SK-N-SH treated with all-trans-retinoic acid at 6 μM for 48 hours (cell line): ENCODE measurements around the gene RABGAP1L.

Experiments used
- ATAC-seq: fragments of 200-7000 bp; cut with Tn5 transposase; 3 replicates; pipeline ENCODE4 v1.9.1; 2020; ENCODE audit warnings: mild to moderate bottlenecking, moderate library complexity
- ARNTL ChIP-seq: fragments of 450-650 bp; formaldehyde crosslinking; IDR thresholded peaks from 2 replicates; pipeline ENCODE4 v1.5.0; 2020; ENCODE audit warnings: low read depth, mild to moderate bottlenecking, moderate library complexity, borderline replicate concordance
- BACH2 ChIP-seq: fragments of 250-450 bp; sonication (Bioruptor Pico); IDR thresholded peaks from 2 replicates; pipeline ENCODE4 v1.9.0; 2021; ENCODE audit warnings: mild to moderate bottlenecking, borderline replicate concordance
- CSDC2 ChIP-seq: fragments of 250-450 bp; sonication (Bioruptor Pico); IDR thresholded peaks from 2 replicates; pipeline ENCODE4 v1.5.0; 2020; ENCODE audit warnings: mild to moderate bottlenecking, moderate library complexity
- ESRRG ChIP-seq: fragments of 250-450 bp; sonication (Bioruptor Pico); IDR thresholded peaks from 2 replicates; pipeline ENCODE4 v1.6.1; 2021; ENCODE audit warnings: mild to moderate bottlenecking
- GLIS3 ChIP-seq: fragments of 250-450 bp; sonication (Bioruptor Pico); IDR thresholded peaks from 2 replicates; pipeline ENCODE4 v1.5.0; 2020; ENCODE audit warnings: mild to moderate bottlenecking, moderate library complexity
- ISL1 ChIP-seq: fragments of 250-450 bp; sonication (Bioruptor Pico); IDR thresholded peaks from 2 replicates; pipeline ENCODE4 v2.1.2; 2022; ENCODE audit warnings: mild to moderate bottlenecking, moderate library complexity
- OSR1 ChIP-seq: fragments of 250-450 bp; sonication (Bioruptor Pico); IDR thresholded peaks from 2 replicates; pipeline ENCODE4 v1.8.0; 2022; ENCODE audit warnings: moderate library complexity, mild to moderate bottlenecking, inconsistent platforms
- PPARA ChIP-seq: fragments of 250-450 bp; sonication (Bioruptor Pico); IDR thresholded peaks from 2 replicates; pipeline ENCODE4 v1.5.0; 2020; ENCODE audit warnings: mild to moderate bottlenecking, borderline replicate concordance
- RARB ChIP-seq: fragments of 250-450 bp; sonication (Bioruptor Pico); IDR thresholded peaks from 2 replicates; pipeline ENCODE4 v1.8.0; 2021; ENCODE audit warnings: mild to moderate bottlenecking, moderate library complexity
- SNAI2 ChIP-seq: fragments of 250-450 bp; sonication (Bioruptor Pico); IDR thresholded peaks from 2 replicates; pipeline ENCODE4 v1.5.0; 2020; ENCODE audit warnings: mild to moderate bottlenecking, moderate library complexity
- TCF4 ChIP-seq: fragments of 250-450 bp; sonication (Bioruptor Pico); IDR thresholded peaks from 2 replicates; pipeline ENCODE4 v1.8.0; 2021; ENCODE audit warnings: mild to moderate bottlenecking, moderate library complexity, borderline replicate concordance
- TOX ChIP-seq: fragments of 250-450 bp; sonication (Bioruptor Pico); IDR thresholded peaks from 2 replicates; pipeline ENCODE4 v1.8.0; 2021; ENCODE audit warnings: mild to moderate bottlenecking, moderate library complexity, borderline replicate concordance
- ZC3H10 ChIP-seq: fragments of 250-450 bp; sonication (Bioruptor Pico); IDR thresholded peaks from 2 replicates; pipeline ENCODE4 v1.5.1; 2021; ENCODE audit warnings: mild to moderate bottlenecking, moderate library complexity
- ZFP3 ChIP-seq: fragments of 250-450 bp; sonication (Bioruptor Pico); IDR thresholded peaks from 2 replicates; pipeline ENCODE4 v1.5.0; 2020; ENCODE audit warnings: mild to moderate bottlenecking, moderate library complexity
- ZFP30 ChIP-seq: fragments of 450-650 bp; formaldehyde crosslinking; IDR thresholded peaks from 2 replicates; pipeline ENCODE4 v1.5.0; 2022; ENCODE audit warnings: mild to moderate bottlenecking, moderate library complexity
- ZNF565 ChIP-seq: fragments of 450-650 bp; formaldehyde crosslinking; conservative IDR thresholded peaks from 2 replicates; pipeline ENCODE4 v1.5.0; 2020; ENCODE audit warnings: low read depth, mild to moderate bottlenecking, moderate library complexity
- ZNF70 ChIP-seq: fragments of 450-650 bp; formaldehyde crosslinking; IDR thresholded peaks from 2 replicates; pipeline ENCODE4 v1.5.0; 2020; ENCODE audit warnings: mild to moderate bottlenecking, moderate library complexity
- ZNF8 ChIP-seq: fragments of 450-650 bp; formaldehyde crosslinking; IDR thresholded peaks from 2 replicates; pipeline ENCODE4 v1.5.0; 2020; ENCODE audit warnings: mild to moderate bottlenecking, moderate library complexity
- TF ChIP-seq, protein P1 (sequence below): fragments of 250-450 bp; sonication (Bioruptor Pico); IDR thresholded peaks from 2 replicates; pipeline ENCODE4 v1.8.0; 2020; ENCODE audit warnings: mild to moderate bottlenecking, moderate library complexity, borderline replicate concordance
- TF ChIP-seq, protein P2 (sequence below): fragments of 250-450 bp; sonication (Bioruptor Pico); IDR thresholded peaks from 2 replicates; pipeline ENCODE4 v1.5.1; 2020; ENCODE audit warnings: low read depth, mild to moderate bottlenecking, moderate library complexity
- TF ChIP-seq, protein P3 (sequence below): fragments of 250-450 bp; sonication (Bioruptor Pico); IDR thresholded peaks from 2 replicates; pipeline ENCODE4 v1.5.1; 2021; ENCODE audit warnings: mild to moderate bottlenecking, moderate library complexity
- TF ChIP-seq, protein P4 (sequence below): fragments of 250-450 bp; sonication (Bioruptor Pico); IDR thresholded peaks from 2 replicates; pipeline ENCODE4 v1.8.0; 2021; ENCODE audit warnings: low read depth, mild to moderate bottlenecking, moderate library complexity, borderline replicate concordance
- TF ChIP-seq, protein P5 (sequence below): fragments of 250-450 bp; sonication (Bioruptor Pico); IDR thresholded peaks from 2 replicates; pipeline ENCODE4 v1.5.0; 2020; ENCODE audit warnings: mild to moderate bottlenecking, moderate library complexity

The RABGAP1L gene

DNA sequence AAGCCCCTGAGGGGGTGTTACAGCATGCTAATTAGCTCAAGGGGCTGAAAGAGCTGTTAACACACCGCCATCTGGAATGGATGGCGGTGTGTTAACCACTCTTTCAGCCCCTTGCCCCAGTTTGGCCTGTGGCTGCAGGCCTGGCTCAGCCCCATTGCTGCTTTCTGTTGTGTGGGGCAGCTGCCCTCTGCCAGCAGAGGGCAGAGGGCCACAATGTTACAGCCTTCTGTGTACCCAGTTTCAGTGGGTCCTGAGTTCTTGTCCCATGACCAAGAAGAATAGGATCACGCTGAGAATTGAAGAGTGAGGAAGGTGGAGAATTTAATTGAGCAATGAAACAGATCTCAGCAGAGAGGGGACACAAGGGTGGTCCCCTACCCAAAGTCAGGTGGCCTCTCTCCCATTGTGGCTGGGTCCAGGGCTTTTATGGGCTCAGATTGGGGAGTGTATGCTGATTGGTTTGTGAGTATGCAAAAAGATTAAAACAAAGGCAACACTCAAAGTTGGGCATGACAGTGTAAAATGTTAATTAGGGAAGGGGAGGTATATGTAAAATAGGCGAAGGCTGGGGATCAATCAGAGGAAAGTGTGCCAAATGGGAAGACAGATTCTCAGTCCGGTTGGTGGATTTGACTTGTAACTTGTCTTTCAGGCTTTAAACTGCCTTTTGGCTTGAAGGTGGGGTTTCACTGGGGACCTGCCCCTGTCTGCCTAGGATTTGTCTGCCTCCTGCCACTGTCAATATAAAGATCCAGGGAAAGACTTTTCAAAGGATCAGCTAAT is 142.2 kb downstream of the RABGAP1L start (continued):
- TF ChIP-seq, protein P1, sequence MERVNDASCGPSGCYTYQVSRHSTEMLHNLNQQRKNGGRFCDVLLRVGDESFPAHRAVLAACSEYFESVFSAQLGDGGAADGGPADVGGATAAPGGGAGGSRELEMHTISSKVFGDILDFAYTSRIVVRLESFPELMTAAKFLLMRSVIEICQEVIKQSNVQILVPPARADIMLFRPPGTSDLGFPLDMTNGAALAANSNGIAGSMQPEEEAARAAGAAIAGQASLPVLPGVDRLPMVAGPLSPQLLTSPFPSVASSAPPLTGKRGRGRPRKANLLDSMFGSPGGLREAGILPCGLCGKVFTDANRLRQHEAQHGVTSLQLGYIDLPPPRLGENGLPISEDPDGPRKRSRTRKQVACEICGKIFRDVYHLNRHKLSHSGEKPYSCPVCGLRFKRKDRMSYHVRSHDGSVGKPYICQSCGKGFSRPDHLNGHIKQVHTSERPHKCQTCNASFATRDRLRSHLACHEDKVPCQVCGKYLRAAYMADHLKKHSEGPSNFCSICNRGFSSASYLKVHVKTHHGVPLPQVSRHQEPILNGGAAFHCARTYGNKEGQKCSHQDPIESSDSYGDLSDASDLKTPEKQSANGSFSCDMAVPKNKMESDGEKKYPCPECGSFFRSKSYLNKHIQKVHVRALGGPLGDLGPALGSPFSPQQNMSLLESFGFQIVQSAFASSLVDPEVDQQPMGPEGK (CRISPR knock-in tag): no peak
- TF ChIP-seq RARB (CRISPR knock-in tag) (no peak), TCF4 (CRISPR knock-in tag) (no peak)

DNA sequence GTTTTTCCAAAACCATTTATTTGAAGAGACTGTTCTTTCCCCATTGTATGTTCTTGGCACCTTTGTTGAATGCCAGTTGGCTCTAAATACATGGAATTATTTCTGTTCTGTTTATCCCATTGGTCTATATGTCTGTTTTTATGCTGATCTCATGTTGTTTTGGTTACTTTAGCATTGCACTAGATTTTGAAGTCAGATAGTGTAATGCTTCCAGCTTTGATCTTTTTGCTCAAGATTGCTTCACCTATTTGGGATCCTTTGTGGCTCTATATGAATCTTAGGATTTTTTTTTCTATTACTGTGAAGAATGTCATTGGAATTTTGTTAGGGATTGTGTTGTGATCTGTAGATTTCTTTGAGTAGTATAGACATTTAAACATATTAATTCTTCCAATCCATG is 149.3 kb downstream of the RABGAP1L start:
- no peak for ATAC-seq
- TF ChIP-seq ARNTL: no peak
- TF ChIP-seq ESRRG: no peak
- TF ChIP-seq ZC3H10 (CRISPR knock-in tag): no peak
- TF ChIP-seq TOX (CRISPR knock-in tag): no peak
- TF ChIP-seq BACH2 (CRISPR knock-in tag): no peak
- TF ChIP-seq, protein P2, sequence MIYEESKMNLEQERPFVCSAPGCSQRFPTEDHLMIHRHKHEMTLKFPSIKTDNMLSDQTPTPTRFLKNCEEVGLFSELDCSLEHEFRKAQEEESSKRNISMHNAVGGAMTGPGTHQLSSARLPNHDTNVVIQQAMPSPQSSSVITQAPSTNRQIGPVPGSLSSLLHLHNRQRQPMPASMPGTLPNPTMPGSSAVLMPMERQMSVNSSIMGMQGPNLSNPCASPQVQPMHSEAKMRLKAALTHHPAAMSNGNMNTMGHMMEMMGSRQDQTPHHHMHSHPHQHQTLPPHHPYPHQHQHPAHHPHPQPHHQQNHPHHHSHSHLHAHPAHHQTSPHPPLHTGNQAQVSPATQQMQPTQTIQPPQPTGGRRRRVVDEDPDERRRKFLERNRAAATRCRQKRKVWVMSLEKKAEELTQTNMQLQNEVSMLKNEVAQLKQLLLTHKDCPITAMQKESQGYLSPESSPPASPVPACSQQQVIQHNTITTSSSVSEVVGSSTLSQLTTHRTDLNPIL (CRISPR knock-in tag): no peak
- TF ChIP-seq PPARA (CRISPR knock-in tag): no peak
- TF ChIP-seq RARB (CRISPR knock-in tag): no peak
- TF ChIP-seq OSR1 (CRISPR knock-in tag): no peak
- no peak for TF ChIP-seq ZNF70
- TF ChIP-seq ISL1 (CRISPR knock-in tag): no peak
- TF ChIP-seq ZNF8 (CRISPR knock-in tag): no peak
- TF ChIP-seq, protein P3, sequence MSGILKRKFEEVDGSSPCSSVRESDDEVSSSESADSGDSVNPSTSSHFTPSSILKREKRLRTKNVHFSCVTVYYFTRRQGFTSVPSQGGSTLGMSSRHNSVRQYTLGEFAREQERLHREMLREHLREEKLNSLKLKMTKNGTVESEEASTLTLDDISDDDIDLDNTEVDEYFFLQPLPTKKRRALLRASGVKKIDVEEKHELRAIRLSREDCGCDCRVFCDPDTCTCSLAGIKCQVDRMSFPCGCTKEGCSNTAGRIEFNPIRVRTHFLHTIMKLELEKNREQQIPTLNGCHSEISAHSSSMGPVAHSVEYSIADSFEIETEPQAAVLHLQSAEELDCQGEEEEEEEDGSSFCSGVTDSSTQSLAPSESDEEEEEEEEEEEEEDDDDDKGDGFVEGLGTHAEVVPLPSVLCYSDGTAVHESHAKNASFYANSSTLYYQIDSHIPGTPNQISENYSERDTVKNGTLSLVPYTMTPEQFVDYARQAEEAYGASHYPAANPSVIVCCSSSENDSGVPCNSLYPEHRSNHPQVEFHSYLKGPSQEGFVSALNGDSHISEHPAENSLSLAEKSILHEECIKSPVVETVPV (CRISPR knock-in tag): no peak
- TF ChIP-seq, protein P4, sequence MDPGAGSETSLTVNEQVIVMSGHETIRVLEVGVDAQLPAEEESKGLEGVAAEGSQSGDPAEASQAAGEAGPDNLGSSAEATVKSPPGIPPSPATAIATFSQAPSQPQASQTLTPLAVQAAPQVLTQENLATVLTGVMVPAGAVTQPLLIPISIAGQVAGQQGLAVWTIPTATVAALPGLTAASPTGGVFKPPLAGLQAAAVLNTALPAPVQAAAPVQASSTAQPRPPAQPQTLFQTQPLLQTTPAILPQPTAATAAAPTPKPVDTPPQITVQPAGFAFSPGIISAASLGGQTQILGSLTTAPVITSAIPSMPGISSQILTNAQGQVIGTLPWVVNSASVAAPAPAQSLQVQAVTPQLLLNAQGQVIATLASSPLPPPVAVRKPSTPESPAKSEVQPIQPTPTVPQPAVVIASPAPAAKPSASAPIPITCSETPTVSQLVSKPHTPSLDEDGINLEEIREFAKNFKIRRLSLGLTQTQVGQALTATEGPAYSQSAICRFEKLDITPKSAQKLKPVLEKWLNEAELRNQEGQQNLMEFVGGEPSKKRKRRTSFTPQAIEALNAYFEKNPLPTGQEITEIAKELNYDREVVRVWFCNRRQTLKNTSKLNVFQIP (CRISPR knock-in tag): no peak
- no peak for TF ChIP-seq ZFP3
- TF ChIP-seq, protein P1 (CRISPR knock-in tag): no peak
- TF ChIP-seq GLIS3 (CRISPR knock-in tag): no peak
- TF ChIP-seq SNAI2: no peak

DNA sequence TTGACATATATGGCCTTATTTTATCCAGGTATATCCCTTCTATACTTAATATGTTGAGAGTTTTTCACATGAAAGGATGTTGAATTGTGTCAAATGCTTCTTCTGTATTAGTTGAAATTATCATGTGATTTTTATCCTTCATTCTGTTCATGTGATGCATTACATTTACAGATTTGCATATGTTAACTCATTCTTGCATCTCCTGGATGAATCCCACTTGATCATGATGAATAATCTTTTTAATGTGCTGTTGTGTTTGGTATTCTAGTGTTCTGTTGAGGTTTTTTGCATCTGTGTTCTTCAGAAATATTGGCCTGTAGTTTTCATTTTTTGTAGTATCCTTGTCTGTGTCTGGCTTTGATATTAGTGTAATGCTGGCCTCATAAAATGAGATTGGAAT is 150.2 kb downstream of the RABGAP1L start:
- ATAC-seq: no peak
- TF ChIP-seq ZFP3 (no peak), TOX (CRISPR knock-in tag) (no peak), PPARA (CRISPR knock-in tag) (no peak), ZNF8 (CRISPR knock-in tag) (no peak), ZNF565 (CRISPR knock-in tag) (no peak), ZNF70 (no peak), CSDC2 (no peak), ZFP30 (CRISPR knock-in tag) (no peak), GLIS3 (CRISPR knock-in tag) (no peak), ISL1 (CRISPR knock-in tag) (no peak), ESRRG (no peak), SNAI2 (no peak)
- TF ChIP-seq, protein P5, sequence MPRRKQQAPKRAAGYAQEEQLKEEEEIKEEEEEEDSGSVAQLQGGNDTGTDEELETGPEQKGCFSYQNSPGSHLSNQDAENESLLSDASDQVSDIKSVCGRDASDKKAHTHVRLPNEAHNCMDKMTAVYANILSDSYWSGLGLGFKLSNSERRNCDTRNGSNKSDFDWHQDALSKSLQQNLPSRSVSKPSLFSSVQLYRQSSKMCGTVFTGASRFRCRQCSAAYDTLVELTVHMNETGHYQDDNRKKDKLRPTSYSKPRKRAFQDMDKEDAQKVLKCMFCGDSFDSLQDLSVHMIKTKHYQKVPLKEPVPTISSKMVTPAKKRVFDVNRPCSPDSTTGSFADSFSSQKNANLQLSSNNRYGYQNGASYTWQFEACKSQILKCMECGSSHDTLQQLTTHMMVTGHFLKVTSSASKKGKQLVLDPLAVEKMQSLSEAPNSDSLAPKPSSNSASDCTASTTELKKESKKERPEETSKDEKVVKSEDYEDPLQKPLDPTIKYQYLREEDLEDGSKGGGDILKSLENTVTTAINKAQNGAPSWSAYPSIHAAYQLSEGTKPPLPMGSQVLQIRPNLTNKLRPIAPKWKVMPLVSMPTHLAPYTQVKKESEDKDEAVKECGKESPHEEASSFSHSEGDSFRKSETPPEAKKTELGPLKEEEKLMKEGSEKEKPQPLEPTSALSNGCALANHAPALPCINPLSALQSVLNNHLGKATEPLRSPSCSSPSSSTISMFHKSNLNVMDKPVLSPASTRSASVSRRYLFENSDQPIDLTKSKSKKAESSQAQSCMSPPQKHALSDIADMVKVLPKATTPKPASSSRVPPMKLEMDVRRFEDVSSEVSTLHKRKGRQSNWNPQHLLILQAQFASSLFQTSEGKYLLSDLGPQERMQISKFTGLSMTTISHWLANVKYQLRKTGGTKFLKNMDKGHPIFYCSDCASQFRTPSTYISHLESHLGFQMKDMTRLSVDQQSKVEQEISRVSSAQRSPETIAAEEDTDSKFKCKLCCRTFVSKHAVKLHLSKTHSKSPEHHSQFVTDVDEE (CRISPR knock-in tag): no peak
- TF ChIP-seq, protein P4 (CRISPR knock-in tag): no peak
- TF ChIP-seq, protein P2 (CRISPR knock-in tag): no peak
